GM15510 (cell line): Measurements from ENCODE around the gene EGFL6.

Experiments used
- POLR2A ChIP-seq: IDR thresholded peaks from 3 replicates; pipeline ENCODE4 v1.6.1; 2011; ENCODE audit warnings: borderline replicate concordance; ENCODE audit not compliant: insufficient read length; ENCODE audit errors: extremely low read depth

The EGFL6 gene

DNA sequence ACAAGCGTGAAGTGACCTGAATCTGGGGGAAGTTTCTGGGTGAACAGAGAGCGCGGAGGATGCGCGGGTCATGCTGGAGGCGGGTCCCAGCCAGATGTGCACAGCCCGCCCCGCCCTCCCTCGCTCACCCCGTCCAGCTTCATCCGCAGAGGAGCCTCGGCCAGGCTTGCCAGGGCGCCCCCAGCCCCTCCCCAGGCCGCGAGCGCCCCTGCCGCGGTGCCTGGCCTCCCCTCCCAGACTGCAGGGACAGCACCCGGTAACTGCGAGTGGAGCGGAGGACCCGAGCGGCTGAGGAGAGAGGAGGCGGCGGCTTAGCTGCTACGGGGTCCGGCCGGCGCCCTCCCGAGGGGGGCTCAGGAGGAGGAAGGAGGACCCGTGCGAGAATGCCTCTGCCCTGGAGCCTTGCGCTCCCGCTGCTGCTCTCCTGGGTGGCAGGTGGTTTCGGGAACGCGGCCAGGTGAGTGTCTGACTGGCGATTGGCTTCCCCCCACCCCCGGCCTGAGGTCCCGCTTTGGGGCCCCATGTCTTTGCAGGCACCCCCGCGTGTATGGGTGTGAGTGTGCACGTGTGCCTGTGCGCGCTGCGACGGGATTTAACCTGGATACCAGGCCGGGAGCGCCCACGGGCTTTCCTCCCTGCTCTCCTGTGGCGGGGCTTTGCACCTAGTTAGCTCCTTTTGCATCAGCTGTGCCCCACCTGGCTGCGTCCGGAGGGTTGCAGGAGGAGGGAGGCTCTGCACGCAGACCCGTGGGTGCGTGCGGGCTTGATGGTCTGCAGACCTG lies at the start of gene EGFL6:
Gene EGFL6, plus strand, starts transcription at position 123 of the 782 bp plus-strand sequence. Its CDS starts 261 bp downstream, at position 384.
- no peak for TF ChIP-seq POLR2A

GRCh38 chrX:13520351-13520750 lies 49.0 kb upstream of the EGFL6 start:
- TF ChIP-seq POLR2A, result no peak

GRCh38 chrX:13520936-13521335 lies 48.5 kb upstream of the EGFL6 start:
- TF ChIP-seq POLR2A, result no peak

DNA sequence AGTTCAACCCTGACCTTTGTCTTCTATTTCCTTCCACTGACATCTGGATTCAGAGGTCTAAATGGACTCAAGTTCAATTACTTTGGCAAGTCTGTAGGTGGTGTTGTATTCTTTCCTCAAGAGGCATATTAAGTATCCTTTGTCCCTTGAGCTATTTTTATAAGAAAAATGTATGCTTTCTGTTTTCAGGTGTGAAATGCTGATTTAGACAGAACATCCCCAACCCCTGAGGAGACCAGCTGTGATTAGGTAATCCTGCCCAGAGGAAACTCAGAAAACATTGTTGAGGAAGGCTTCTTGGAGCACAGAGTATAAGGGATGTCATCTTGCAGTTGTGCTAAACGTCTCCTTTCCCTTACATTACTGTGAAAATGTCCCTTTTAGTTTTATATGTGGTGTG lies 46.6 kb upstream of the EGFL6 start:
- TF ChIP-seq POLR2A, result no peak

GRCh38 chrX:13533726-13534125 lies 35.7 kb upstream of the EGFL6 start:
- no peak for TF ChIP-seq POLR2A

DNA sequence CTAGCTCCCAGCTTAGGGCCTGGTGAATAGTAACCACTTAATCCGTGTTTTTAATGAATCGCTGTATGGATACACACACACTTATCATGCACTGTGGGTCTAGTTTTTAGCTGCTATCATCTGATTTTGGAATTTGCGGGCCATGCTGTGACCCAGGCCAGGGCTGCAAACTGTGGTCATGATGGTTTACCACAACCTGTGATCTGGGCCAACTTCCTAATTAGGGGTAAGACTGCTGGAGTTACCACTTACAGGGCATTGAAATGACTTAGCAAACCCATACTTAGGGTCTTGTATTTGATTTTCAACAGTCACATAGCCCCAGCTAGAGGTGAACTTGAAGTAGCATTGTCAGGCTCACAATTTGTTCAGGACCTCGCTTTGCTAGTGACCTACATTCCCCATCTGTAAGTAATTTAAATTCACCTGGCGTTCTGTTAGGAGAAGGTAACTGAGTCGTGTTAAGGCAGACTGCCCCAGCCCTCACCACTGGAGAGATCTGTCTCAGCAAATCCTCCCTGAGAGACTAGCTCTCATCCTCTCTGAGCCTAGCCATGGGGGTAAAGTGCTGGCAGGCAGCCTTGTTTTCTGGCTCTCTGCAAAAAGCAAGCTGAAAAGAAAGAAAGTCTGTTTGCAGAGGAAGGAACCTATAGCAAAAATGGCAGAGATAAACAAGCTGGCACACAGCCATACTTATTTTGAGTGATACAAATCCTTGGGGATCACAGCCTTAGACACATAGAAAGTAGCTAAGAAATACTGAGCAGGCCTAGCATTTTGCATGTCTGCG lies 33.8 kb upstream of the EGFL6 start:
- no peak for TF ChIP-seq POLR2A

DNA sequence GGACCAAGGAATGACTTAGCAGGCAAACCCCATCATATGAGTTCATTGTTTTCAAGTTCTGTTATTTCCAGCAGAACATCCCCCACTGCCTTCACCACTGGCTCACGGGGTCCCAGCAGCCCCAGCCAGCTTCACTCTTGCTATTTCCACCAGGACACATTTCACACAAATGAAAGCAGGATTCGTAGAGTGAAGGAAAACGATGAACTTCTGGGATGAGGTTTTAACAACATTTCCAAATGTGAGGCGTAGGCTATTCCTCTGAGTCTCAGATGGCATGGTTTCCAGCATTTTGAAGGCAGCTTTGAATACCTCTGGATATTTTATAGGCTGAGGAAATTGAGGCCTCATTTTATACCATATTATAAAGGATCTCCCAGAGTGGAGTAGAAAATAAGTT lies 32.9 kb upstream of the EGFL6 start:
- TF ChIP-seq POLR2A, result no peak

DNA sequence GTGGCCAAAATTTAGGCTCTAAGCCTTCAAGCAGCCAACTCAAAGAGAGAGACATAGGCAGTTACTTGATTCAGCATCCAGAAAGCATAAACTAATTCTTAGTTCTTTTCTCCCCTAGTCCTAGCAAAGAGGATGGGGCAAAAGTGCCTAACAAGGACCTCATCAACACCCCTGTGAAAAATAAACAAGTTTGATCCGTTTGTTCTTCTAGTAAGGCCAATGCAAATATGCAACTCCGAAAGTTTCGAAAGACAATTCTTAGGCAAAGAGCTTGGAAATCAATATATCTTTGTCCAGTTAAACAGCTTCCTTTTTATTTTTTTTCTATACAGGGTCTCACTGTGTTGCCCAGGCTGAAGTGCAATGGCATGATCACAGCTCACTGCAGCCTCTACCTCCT lies 31.0 kb upstream of the EGFL6 start:
- TF ChIP-seq POLR2A, result no peak

- TF ChIP-seq POLR2A, result no peak
Measured at GRCh38 chrX:13540602-13541001, 28.8 kb upstream of the EGFL6 start.

GRCh38 chrX:13545726-13546125 lies 23.7 kb upstream of the EGFL6 start:
- TF ChIP-seq POLR2A, result no peak

- no peak for TF ChIP-seq POLR2A
Measured at GRCh38 chrX:13547671-13548070, 21.7 kb upstream of the EGFL6 start.

- TF ChIP-seq POLR2A, result no peak
Measured at GRCh38 chrX:13550346-13550745, 19.1 kb upstream of the EGFL6 start.

DNA sequence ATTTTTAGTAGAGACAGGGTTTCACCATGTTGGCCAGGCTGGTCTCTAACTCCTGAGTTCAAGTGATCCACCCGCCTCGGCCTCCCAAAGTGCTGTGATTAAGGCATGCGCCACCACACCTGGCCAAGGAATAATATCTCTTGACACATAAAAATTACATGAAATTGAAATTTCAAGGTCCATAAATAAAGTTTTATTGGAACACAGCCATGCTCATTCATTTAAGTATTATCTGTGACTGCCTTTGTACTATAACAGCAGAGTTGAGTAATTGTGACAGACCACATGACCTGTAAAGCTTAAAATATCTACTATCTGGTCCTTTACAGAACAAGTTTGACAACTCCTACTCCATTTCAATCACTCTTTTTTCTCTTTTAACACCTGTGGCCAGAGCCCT lies 17.8 kb upstream of the EGFL6 start:
- TF ChIP-seq POLR2A, result no peak

DNA sequence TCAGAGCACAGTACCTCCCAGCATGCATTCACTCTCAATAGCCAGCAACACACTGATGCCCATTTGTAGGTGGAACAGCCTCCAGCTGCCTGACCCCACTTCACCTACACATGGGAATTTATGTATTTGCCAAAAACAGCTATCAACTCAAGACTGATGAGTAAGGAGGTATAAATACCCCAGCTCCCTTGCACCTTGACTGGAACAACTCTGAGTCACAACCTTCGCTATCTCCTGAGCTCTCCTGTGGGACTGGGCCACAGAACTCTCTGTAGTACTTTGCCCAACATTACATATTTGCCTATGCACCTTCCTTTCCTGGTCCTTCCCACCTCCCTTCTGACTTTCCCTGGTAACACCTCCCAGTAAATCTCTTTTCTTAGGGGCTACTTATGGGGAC lies 16.5 kb upstream of the EGFL6 start:
- no peak for TF ChIP-seq POLR2A

GRCh38 chrX:13565511-13565910 lies 3.9 kb upstream of the EGFL6 start:
- TF ChIP-seq POLR2A, result no peak

DNA sequence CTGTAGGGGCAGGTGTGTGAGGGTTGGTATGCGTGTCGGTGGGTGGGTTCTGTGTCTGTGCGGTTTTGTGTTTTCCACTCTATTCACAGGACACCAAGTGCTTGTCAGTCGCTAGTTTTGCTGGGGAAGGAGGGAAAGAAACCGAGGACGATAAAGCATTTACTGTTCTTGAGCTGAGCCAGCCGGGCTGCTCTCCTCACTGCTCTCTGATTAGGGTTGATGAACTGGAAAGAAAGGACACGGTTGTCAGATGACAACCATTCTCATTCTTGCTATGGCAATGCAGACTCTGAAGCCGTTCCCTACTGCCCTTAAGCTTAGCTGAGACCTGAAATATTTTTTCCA lies 832 bp downstream of the EGFL6 start:
- TF ChIP-seq POLR2A, result no peak
